H1 (cell line): Measurements from ENCODE around the gene SIGLEC14. TPM values are rescaled to one million over a fixed set of nuclear protein-coding genes. Genes with fewer than 3 reads are reported as not detected.

ENCODE experiments used
- CBX8 ChIP-seq: fragments of 300-800, 300-1000 bp; sonication (generic); IDR thresholded peaks from 2 replicates; pipeline ENCODE4 v1.7.1; 2016; ENCODE audit warnings: low read depth, low read length, borderline replicate concordance
- FOSL1 ChIP-seq: IDR thresholded peaks from 2 replicates; pipeline ENCODE4 v1.6.1; 2011; ENCODE audit warnings: mild to moderate bottlenecking, low read depth, low read length, moderate library complexity; ENCODE audit not compliant: insufficient read depth
- POLR2AphosphoS5 ChIP-seq: IDR thresholded peaks from 2 replicates; pipeline ENCODE4 v1.6.1; 2011; ENCODE audit warnings: low read depth, low read length
- SIN3A ChIP-seq, 2 experiments: IDR thresholded peaks in 1 of 2; conservative IDR thresholded peaks in 1 of 2; 2 replicates each; pipeline ENCODE4 v1.6.1; 2011 to 2012; ENCODE audit warnings: low read length in 2 of 2, improper control_type of control experiment in 1 of 2, low read depth in 1 of 2, mild to moderate bottlenecking in 1 of 2
- TCF12 ChIP-seq: IDR thresholded peaks from 2 replicates; pipeline ENCODE4 v1.6.1; 2011; ENCODE audit warnings: low read depth, mild to moderate bottlenecking, low read length
- TEAD4 ChIP-seq: IDR thresholded peaks from 2 replicates; pipeline ENCODE4 v1.6.1; 2012; ENCODE audit warnings: low read depth, low read length, inconsistent platforms, mixed read lengths
- polyA plus RNA-seq, 7 experiments: library from polyadenylated mRNA; depleted of rRNA in 3 of 7; stranded (reverse) in 5 of 7; unstranded in 2 of 7; fragments of >200 nt in 5 of 7; fragments of 200-250 nt in 2 of 7; gene quantifications; 1 replicate in 5 of 7; 2 replicates in 1 of 7; 4 replicates in 1 of 7; pipeline versions ENCODE4 v1.2.1 to v1.2.3, GENCODE V29; 2011 to 2013; ENCODE audit warnings: missing spikeins in 2 of 7, mixed read lengths in 2 of 7
- total RNA-seq: library from RNA; stranded (reverse); fragmentation: NEBNext Ultra II Directional; extraction: Animal tissue kit (Norgen Biotek cat#: 25700); gene quantifications from 2 replicates; pipeline ENCODE4 v1.2.1, GENCODE V29; 2021

SIGLEC14 gene
- total and polyA plus RNA-seq, 2 of the 8 experiments (the other 6 are each of a cell fraction or from before 2014, with no cell fraction given) = not detected

DNA sequence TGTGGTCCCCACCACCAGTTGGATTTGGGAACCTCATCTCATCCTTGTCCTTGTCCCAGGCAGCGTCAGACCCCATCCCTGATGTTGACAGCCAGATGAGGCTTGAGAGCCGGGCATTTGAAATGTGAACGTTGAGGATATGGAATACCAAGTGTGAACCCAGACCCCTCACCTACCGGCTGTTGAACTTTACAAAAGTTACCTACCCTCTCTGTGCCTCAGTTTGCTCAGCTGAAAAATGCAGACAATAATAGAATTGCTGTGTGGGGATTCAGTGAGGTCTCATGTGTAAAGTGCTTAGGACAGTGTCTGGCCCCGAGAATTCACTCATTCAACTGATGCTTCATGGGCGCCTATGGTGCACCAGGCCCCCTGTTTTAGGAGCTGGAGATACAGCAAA lies 693 bp upstream of the SIGLEC14 start (continued):
- TF ChIP-seq FOSL1 = no peak
- no peak for TF ChIP-seq CBX8
- TF ChIP-seq SIN3A (conservative IDR thresholded peaks at IDR 0.05 in 1 of 2, IDR thresholded peaks at IDR 0.05 in 1 of 2; ENCODE audit: low read depth in 1 of 2, low read length in 2 of 2) = no peak
- TF ChIP-seq POLR2AphosphoS5 = no peak
- TF ChIP-seq TEAD4 = no peak
- TF ChIP-seq TCF12 = no peak
